MV-4-11 (cell line): ENCODE results near the gene SNX12.
A peak's percentile ranks its signal among the peaks of the same experiment; 100 is the strongest.

Experiments used
- DNase-seq: peaks from one replicate; lab custom pipeline; 2025; lab: John Stamatoyannopoulos, UW

SNX12 gene

DNA sequence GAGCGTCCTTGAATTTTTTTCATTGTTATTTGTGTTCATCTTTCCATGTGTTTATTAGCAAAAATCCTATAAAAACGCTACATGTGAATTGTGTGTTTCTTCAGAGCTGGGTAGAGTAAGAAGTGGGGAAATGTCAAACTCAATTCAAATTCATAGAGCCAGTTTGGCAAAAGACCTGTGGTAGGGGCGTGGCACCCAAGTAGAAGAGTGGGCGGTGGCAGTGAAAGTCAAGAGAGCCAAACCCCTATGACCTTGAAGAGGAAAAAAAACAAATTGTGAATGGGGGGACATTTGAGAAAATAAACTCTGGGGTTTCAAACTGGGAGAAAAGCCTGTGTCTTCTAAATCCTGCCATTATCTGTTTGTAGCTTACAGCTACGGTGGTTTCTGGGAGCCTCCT is 23.1 kb upstream of the SNX12 start:
- DNase-seq = no peak

DNA sequence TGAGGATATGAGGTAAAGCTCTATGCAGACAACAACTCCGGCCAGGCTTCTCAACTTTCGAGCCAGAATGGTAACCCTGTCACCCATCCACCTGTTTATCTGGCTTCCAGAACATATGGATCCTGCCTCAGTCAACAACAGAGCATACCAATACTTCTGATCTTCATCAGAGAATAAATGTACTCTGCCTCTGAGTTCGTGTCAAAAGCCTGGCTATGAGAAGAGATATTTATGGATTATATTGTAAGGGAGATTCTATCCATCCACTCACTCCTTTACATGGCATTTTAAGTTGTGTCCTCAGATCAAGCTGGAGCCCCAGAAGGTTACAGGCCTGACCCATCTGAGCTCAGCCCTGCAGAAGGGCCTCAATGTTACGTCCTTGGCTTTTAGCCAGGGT is 17.8 kb upstream of the SNX12 start:
- no peak for DNase-seq

DNA sequence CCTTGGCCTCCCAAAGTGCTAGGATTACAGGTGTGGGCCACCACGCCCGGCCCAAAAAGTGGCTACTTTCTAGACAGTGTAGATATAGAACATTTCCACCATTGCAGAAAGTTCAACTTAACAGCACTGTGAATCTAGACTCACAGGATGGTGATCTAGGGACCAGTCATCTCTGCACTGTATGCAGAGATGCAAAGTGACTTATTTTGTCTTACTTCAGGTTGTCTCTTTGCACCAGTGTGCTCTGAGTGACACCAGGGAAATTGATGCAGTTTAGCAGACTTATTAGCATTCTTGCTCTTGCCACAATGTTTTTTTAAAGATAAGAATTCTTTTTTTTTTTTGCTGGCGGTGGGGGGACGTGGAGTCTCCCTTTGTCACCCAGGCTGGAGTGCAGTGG is 14.7 kb upstream of the SNX12 start:
- no peak for DNase-seq

DNA sequence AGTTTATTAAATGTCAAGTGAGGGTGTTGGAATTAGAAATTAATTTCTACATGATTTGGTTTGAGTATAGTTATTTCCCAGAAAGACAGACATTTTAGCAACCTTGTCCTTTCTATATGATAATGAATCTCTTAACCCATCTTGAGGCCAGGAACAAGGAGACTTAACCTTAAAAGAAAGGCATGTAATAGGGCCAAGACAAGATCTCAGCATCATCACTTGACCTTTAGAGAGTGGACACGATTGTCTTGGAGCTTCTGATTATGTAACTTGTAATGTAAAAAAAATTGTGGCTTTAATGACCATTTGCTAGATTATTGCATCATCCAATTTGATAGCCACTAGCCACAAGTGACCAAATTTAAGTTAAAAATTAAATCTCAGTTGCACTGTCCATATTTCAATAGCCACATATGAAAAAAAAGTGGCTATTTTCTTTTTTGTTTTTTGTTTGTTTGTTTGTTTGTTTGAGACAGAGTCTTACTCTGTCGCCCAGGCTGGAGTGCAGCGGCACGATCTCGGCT is 14.1 kb upstream of the SNX12 start:
- DNase-seq = no peak

DNA sequence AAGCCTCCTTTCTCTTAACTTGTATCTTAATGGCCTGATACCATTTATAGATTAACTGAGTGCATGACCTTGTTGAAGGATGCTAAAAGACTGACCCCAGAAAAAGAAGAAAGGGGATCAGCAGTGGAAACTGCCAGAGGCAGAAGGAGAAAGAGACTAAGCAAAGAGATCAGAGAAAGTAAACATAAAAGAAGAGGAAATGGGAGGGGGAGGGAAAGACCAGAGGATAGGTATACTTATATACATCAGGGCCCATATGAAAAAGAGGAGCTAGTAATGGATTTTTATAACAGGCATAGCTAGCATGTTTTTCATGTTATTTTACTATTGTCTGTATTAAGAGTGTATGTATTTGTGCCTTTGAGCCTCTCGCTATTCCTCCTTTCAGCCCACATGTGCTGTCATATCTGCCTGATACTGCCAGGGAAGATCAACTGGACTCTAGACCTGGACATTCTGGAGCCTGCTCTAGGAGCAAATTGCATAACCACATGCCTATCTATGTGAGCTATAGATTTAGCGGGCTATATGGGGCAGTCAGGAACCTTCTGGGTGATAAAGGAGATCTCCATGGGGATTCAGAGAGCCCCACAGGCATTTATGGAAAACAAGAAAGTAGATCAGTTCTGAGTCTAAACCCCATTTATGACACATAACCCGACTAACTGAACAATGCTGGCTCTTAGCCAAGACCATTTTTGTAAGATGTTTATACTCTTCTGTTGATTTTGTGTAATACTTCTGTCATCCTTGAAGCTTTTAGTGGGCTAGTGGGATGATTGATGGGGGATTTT is 13.4 kb upstream of the SNX12 start:
- DNase-seq = no peak

DNA sequence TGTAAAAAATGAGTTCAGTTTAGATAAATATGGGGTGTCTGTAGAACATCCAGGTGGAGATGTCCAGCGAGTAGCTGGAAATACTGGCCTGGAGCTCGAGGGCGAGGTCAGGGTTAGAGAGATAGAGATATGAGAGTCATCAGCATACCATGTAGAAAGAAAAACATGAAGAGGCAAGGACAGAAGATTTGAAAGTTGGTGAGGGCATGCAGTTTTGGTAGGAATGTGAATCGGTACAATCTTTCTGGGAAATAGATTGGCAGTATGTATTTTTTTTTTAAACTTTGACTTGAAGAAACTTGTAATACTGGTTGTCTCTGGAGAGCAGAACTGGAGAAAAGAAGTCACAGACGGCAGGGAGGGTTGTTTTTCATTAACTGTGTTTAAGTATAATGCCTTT is 2.4 kb upstream of the SNX12 start:
- DNase-seq = no peak

DNA sequence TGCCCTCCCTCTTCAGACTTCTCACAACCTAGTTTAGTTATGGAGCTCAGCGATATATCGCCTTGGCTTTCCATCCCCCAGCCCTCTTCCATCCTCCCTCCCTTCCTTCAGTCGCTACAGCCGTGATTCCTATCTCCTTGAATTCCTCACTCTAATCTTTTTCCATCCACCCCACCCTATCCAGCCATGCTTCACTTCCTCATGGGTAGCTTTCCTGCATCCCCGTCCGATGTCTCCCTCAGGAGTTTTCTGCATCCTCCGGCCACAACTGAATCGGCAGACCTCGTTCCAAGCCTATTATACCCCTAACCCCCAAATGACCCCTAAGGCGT is 456 bp downstream of the SNX12 start:
- DNase-seq = no peak

DNA sequence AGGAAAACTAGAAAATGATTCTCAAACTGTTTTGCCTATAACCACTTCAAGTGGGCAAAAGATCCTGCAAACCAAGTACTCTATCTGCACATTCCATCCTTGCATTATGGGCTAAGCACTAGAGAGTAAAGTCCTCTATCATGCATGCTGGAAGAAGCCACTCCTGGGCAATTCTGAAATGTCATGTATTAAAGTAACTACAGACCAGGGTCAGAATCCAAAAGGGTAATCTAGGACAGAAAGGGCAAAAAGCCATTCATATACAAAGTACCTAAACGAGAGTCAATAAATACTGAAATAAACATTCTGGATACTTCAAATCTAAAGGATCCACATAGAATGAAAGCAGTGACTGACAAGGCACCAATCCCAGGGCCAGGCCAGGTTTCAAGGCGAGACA is 1.0 kb downstream of the SNX12 start:
- DNase-seq = no peak

DNA sequence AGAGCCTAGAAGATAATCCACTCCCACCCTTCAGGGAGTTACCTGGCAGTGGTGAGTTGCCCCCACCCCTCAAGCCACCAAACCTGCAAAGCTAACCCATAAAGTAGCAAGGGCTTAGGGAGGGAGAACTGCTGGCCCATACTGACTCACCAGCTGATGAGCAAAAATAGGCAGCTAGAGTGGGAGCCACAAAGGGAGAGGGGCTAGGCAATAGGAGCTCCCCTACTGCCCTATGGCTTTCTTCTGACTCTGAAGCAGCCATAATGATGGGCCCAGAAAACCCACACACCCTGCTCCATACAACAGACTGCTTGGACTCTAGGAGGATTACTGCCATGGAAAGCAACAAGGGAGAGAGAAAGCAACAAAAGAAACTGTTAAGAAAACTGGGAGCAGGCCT is 8.0 kb downstream of the SNX12 start:
- no peak for DNase-seq

DNA sequence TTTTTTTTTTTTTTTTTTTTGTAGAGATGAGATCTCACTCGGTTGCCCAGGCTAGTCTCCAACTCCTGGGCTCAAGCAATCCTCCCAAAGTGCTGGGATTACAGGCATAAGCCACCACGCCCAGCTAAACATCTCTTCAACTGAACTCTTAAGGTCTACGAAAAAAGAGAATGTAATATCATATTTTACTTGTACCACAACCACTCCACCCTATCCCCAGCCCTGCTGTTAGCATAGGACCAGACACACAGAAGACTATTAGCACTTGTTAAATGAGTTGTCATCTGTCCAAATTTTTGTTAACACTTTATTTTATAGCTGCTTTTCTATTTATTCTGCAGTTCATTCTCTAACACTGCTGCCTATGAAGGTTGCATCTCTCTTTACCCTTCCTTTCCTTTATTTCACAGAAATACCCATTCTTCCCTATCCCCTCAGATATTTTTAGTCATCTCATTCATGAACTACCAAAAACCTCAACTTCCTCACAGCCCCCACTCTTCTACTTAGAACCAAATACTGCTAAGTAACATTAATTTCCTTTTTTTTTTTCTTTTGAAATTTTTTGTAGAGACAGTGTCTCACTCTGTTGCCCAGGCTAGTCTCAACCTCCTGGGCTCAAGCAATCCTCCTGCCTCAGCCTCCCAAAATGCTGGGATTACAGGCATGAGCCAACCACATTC is 10.1 kb downstream of the SNX12 start:
- peak; percentile 68 for DNase-seq

DNA sequence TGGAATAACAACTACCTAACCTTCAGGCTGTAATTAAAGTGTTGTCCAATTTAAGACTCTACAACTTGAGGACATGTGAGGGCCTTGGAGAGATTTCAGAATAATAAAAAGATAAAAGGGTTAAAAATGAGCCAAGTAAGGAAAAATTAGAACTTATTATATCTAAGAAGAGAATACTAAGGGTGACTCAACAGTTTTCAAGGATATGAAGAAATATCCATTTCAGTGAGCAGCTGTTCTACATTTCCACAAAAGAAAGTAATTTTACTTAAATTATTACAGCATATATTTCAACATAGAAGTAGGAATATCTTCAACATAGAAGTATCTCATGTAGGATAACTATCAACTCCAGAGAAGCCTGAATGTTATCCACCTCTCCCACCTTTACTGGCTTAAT is 11.3 kb downstream of the SNX12 start:
- DNase-seq = peak; percentile 25

DNA sequence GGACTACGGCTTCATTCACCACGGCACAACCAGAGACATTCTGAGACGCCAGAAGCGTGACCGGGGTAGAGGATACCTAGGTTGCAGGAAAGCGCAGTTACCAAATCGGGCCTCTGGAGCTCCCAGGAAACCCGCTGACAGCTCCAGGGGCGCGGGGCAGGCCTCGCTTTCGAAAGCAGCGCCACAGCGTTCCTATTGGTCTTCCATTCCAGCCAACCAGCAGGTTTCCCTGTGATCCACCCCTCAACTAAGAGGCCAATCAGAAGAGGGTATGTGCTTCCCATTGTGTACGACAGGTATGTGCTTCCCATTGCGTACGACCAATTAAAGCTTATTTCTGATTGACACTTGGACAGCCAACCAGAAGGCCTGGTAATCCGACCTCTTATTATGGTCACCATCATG is 14.9 kb downstream of the SNX12 start:
- DNase-seq = peak; percentile 60

DNA sequence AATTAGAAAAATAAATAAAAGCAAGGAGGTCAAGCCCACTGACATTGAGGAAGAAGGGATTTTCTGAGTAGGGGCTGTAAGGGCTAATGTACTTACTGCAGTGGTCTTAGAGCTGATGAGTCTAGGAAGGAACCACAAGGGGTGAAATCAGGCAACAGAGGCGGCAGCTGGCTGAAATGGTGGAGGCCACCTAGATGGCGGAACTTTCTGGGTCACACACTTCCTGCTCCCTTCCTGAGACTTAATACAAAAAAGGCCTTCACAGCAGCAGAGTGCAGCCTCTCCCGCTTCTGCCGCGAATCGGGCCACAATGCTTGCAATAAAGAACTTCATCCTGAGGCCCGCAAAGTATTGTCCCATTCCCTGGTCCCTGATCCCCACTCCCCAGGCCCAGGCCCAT is 15.4 kb downstream of the SNX12 start:
- DNase-seq = no peak

DNA sequence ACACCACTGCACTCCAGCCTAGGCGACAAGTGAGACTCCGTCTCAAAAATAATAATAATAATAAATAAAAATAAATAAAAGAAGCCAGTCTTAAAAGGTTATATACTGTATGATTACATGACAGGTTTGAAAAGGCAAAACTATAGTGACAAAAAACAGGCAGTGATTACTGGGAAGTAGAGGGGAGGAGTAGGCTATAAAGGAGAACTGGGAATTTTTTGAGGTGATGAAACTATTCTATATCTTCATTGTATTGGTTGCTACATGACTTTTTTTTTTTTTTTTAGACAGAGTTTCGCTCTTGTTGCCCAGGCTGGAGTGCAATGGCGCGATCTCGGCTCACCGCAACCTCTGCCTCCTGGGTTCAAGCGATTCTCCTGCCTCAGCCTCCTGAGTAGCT is 20.2 kb downstream of the SNX12 start:
- DNase-seq = peak; percentile 2

DNA sequence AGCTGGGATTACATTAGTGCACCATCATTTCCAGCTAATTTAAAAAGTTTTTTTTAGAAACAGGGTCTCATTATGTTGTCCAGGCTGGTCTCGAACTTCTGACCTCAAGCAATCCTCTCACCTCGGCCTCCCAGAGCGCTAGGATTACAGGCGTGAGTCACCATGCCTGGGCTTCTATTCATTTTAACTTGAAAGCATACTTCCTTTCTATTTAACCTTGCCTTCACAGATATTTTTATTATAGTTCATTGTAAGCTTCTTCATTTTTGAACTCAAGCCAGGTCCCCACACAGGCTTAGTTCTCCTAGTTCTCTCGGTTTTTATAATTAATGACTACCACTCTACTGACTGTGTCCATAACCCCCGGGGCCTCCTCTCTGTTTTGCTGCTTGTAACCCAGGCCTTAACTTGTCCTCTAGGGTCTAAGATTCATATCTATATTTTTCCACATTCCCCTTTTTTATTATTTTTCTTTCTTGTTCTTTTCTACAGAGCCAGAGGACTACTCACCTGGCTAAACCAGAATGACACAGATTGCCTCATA is 50.7 kb downstream of the SNX12 start:
- DNase-seq = no peak
